Cardiac fibroblast (primary cell): ENCODE results near the gene PCDHGA5.
"Not testable (repeated sequence)": the region's sequence is repeated elsewhere in the genome, so short reads cannot be mapped to it uniquely, and the experiment has no call there.

Experiments used
- DNase-seq, 2 donors: peaks; one replicate each; pipeline versions ENCODE4 v3.0.0 to v3.0.0-alpha.2; 2010; ENCODE audit warnings: low read depth in 2 of 2
- H3K4me3 ChIP-seq, 2 donors: replicated peaks in 1 of 2; 1 replicate in 1 of 2; 2 replicates in 1 of 2; pipeline ENCODE4 v1.5.1; 2011; ENCODE audit warnings: low read depth in 2 of 2, low read length in 2 of 2, mild to moderate bottlenecking in 2 of 2, moderate library complexity in 1 of 2
- CTCF ChIP-seq: IDR thresholded peaks from one replicate; pipeline ENCODE4 v1.5.1; 2011; ENCODE audit warnings: low read depth, mild to moderate bottlenecking, low read length, inconsistent platforms

The PCDHGA5 gene

DNA sequence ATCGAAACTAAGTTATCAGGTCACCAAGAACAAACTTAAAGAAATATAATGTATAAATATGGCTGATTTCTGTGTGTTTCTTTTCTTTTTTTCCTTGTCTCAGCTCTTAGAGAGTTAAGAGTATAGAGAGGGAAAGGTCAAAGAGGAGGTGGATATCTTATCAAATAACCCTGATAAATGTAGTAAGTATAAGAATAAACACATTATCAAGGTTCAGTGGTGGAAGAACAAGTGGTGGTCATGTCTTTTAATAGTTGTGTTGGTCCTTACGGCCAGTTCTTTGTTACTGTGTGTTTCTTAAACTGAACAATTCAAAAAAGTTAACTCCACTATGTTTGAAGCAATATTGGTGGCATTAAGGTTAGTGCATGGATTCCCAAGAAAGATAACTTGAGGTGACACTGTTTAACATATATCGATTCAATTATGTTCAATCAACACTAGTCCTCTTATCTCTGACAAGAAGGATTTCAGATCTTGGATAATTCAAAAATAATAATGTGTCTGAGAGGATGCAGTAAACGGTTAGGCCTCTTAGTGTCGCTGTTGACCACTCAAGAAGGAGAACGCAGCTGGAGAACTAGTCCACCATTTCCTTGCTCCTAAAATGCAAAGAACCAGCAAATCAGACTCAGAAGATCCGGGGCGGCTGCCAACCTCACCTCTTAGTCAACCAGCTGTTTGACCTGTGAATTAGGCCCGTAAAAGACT is 20.6 kb upstream of the PCDHGA5 start, which contains the start of gene PCDHGA3:
Gene PCDHGA3, plus strand, starts transcription at position 588 of the 711 bp plus-strand sequence. CDS start 205 bp downstream, outside the sequence.
- H3K4me3 ChIP-seq = peak within 1 kb of the TSS; percentile 25 to 35
- peak; percentile 59 to 73 for DNase-seq
- peak; percentile 46 for TF ChIP-seq CTCF

- no peak for DNase-seq
- peak overlapping the region; percentile 25 to 35 for H3K4me3 ChIP-seq
- TF ChIP-seq CTCF = no peak
These were observed 20.0 kb upstream of the PCDHGA5 start for GRCh38 chr5:141343953-141344463.

DNA sequence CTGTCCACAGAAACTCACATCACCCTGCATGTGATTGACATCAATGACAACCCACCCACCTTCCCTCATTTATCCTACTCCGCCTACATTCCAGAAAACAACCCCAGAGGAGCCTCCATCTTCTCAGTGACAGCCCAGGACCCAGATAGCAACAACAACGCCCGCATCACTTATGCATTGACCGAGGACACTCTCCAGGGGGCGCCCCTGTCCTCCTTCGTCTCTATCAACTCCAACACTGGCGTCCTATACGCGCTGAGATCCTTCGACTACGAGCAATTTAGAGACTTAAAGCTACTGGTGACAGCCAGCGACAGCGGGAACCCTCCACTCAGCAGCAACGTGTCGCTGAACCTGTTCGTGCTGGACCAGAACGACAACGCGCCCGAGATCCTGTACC is 18.6 kb upstream of the PCDHGA5 start:
- no peak for TF ChIP-seq CTCF
- DNase-seq = no peak
- H3K4me3 ChIP-seq = no peak overlapping the region

GRCh38 chr5:141346017-141346416 is 17.9 kb upstream of the PCDHGA5 start:
- H3K4me3 ChIP-seq, DNase-seq: not testable (repeated sequence)

- peak; percentile 49 to 69 for DNase-seq
- peak; percentile 57 for TF ChIP-seq CTCF
- peak within 1 kb of the TSS in 1 of 2 donors; percentile 42 for H3K4me3 ChIP-seq
These were observed 13.9 kb upstream of the PCDHGA5 start, which contains the start of gene PCDHGB1 for GRCh38 chr5:141349917-141350619. Gene PCDHGB1, plus strand, starts transcription at chr5:141350099. Its CDS starts 162 bp downstream, at chr5:141350261.

- no peak for DNase-seq
- H3K4me3 ChIP-seq = no peak overlapping the region
- TF ChIP-seq CTCF = no peak
These were observed 12.4 kb upstream of the PCDHGA5 start for GRCh38 chr5:141351591-141351990.

DNA sequence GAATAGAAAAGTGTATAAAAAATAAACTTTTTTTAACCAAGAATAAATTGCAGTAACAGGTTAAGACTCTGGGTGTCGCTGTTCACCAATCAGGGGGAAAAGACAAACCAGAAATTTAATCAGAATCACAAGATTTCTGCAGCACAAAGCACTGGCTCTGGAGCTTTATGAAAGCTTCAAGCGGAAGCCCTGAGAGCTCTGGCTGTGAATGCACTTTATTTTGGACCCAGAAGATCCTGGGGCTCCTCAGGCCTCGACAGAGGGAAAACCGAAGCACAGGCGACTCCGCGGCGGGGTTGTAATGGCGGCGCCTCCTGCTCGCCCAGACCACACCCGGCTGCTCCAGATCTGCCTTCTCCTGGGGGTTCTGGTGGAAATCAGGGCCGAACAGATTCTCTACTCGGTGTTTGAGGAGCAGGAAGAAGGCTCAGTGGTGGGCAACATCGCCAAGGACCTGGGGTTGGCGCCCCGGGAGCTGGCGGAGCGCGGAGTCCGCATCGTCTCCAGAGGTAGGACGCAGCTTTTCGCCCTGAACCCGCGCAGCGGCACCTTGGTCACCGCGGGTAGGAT is 9.0 kb upstream of the PCDHGA5 start, which contains the start of gene PCDHGA4:
Gene PCDHGA4, plus strand, starts transcription at position 122 of the 570 bp plus-strand sequence. Its CDS starts 87 bp downstream, at position 209.
- peak; percentile 56 for TF ChIP-seq CTCF
- peak; percentile 31 to 50 for DNase-seq
- H3K4me3 ChIP-seq = peak within 1 kb of the TSS; percentile 33 to 52
